Neural cell (in vitro differentiated cells): ENCODE measurements around the gene UNC5CL. TPM values are rescaled to one million over a fixed set of nuclear protein-coding genes. Genes with fewer than 3 reads are reported as not detected.

ENCODE experiments used
- H2AFZ ChIP-seq: fragments of 200-600, 300-800 bp; sonication (generic), shearing (Covaris generic); 2 replicates; pipeline ENCODE4 v1.6.0; 2014; ENCODE audit warnings: low read depth, mild to moderate bottlenecking, antibody characterized with exemption, low read length, moderate library complexity
- H3F3A ChIP-seq: fragments of 200-600 bp; shearing (Covaris generic); 2 replicates; pipeline ENCODE4 v1.6.1; 2016; ENCODE audit warnings: mild to moderate bottlenecking, moderate library complexity, mixed read lengths, antibody characterized with exemption, low read length; ENCODE audit not compliant: insufficient read depth, poor library complexity, severe bottlenecking
- H3K27ac ChIP-seq: fragments of 200-600, 300-800 bp; sonication (generic), shearing (Covaris generic); 2 replicates; pipeline ENCODE4 v1.5.1; 2014; ENCODE audit warnings: mild to moderate bottlenecking, low read length, moderate library complexity
- H3K27me3 ChIP-seq: fragments of 300-800, 200-600 bp; sonication (generic), shearing (Covaris generic); 2 replicates; pipeline ENCODE4 v1.6.0; 2014; ENCODE audit warnings: mild to moderate bottlenecking, low read depth, low read length, moderate library complexity; ENCODE audit not compliant: insufficient read depth
- H3K36me3 ChIP-seq: fragments of 300-800, 200-600 bp; sonication (generic), shearing (Covaris generic); 2 replicates; pipeline ENCODE4 v1.5.1; 2014; ENCODE audit warnings: mild to moderate bottlenecking, antibody characterized with exemption, low read length, moderate library complexity; ENCODE audit not compliant: insufficient read depth
- H3K4me2 ChIP-seq: fragments of 300-800, 200-600 bp; sonication (generic), shearing (Covaris generic); 2 replicates; pipeline ENCODE4 v1.6.0; 2014; ENCODE audit warnings: mild to moderate bottlenecking, low read length
- H3K4me3 ChIP-seq: fragments of 300-800, 200-600 bp; sonication (generic), shearing (Covaris generic); 2 replicates; pipeline ENCODE4 v1.5.1; 2014; ENCODE audit warnings: mild to moderate bottlenecking, low read length, moderate library complexity
- H3K79me2 ChIP-seq: fragments of 200-600 bp; shearing (Covaris generic); replicated peaks from 2 replicates; pipeline ENCODE4 v1.6.0; 2014; ENCODE audit warnings: mild to moderate bottlenecking, low read length, moderate library complexity; ENCODE audit not compliant: insufficient read depth
- H3K9ac ChIP-seq: fragments of 300-800, 200-600 bp; sonication (generic), shearing (Covaris generic); 2 replicates; pipeline ENCODE4 v1.6.1; 2016; ENCODE audit warnings: mild to moderate bottlenecking, low read length, mixed read lengths
- H3K9me2 ChIP-seq: fragments of 200-600 bp; shearing (Covaris generic); 2 replicates; pipeline ENCODE4 v1.6.1; 2016; ENCODE audit warnings: mild to moderate bottlenecking, low read length, mixed read lengths; ENCODE audit not compliant: insufficient read depth
- H3K9me3 ChIP-seq: fragments of 200-600, 300-800 bp; sonication (generic), shearing (Covaris generic); 2 replicates; pipeline ENCODE4 v1.6.1; 2016; ENCODE audit warnings: mild to moderate bottlenecking, mixed run types, low read length, moderate library complexity, mixed read lengths
- H4K20me1 ChIP-seq: fragments of 200-600 bp; shearing (Covaris generic); 2 replicates; pipeline ENCODE4 v1.6.1; 2016; ENCODE audit warnings: mild to moderate bottlenecking, mixed run types; ENCODE audit not compliant: insufficient read depth
- CTCF ChIP-seq: fragments of 450-650 bp; IDR thresholded peaks from 2 replicates; pipeline ENCODE4 v1.5.1; 2014; ENCODE audit warnings: antibody characterized with exemption, mild to moderate bottlenecking, moderate library complexity; ENCODE audit not compliant: poor library complexity, severe bottlenecking
- EP300 ChIP-seq: fragments of 450-650 bp; conservative IDR thresholded peaks from 2 replicates; pipeline ENCODE4 v1.6.1; 2014; ENCODE audit warnings: antibody characterized with exemption, mild to moderate bottlenecking, moderate library complexity; ENCODE audit not compliant: poor library complexity, severe bottlenecking
- EZH2 ChIP-seq: fragments of 200-600, 300-800 bp; shearing (Covaris generic), sonication (generic); IDR thresholded peaks from 2 replicates; pipeline ENCODE4 v1.6.1; 2014; ENCODE audit warnings: antibody characterized with exemption, low read length, borderline replicate concordance, mild to moderate bottlenecking; ENCODE audit not compliant: insufficient read depth, poor library complexity, severe bottlenecking
- MXI1 ChIP-seq: fragments of 450-650 bp; conservative IDR thresholded peaks from 2 replicates; pipeline ENCODE4 v1.6.1; 2014; ENCODE audit warnings: antibody characterized with exemption, mild to moderate bottlenecking; ENCODE audit not compliant: poor library complexity, severe bottlenecking
- POLR2AphosphoS5 ChIP-seq: IDR thresholded peaks from 2 replicates; pipeline ENCODE4 v1.6.1; 2012
- RAD21 ChIP-seq: fragments of 450-650 bp; conservative IDR thresholded peaks from 2 replicates; pipeline ENCODE4 v1.6.1; 2014; ENCODE audit warnings: antibody characterized with exemption, mild to moderate bottlenecking, moderate library complexity
- REST ChIP-seq: IDR thresholded peaks from 2 replicates; pipeline ENCODE4 v1.6.1; 2012; ENCODE audit warnings: borderline replicate concordance
- SMC3 ChIP-seq: fragments of 450-650 bp; conservative IDR thresholded peaks from 2 replicates; pipeline ENCODE4 v1.6.1; 2014; ENCODE audit warnings: antibody characterized with exemption, mild to moderate bottlenecking, moderate library complexity; ENCODE audit not compliant: poor library complexity
- TAF1 ChIP-seq: IDR thresholded peaks from 2 replicates; pipeline ENCODE4 v1.6.1; 2012; ENCODE audit warnings: low read depth
- polyA plus RNA-seq: library from polyadenylated mRNA; depleted of rRNA; stranded (reverse); fragments of >200 nt; gene quantifications from 2 replicates; pipeline ENCODE4 v1.2.3, GENCODE V29; 2014

UNC5CL gene
- polyA plus RNA-seq, 1 donor from 2014 or later = 1.0 TPM

GRCh38 chr6:41022294-41022693, 16.7 kb downstream of the UNC5CL start:
- Histone ChIP-seq H2AFZ (no peak overlapping the region), H3K27ac (no peak overlapping the region), H3K9me3 (peaks cover 3% of the 10 kb centered on the region), H4K20me1 (no peaks in the 10 kb centered on the region), H3K36me3 (no peaks in the 10 kb centered on the region), H3F3A (no peaks in the 10 kb centered on the region), H3K27me3 (no peaks in the 10 kb centered on the region), H3K9ac (no peak overlapping the region), H3K4me3 (no peak overlapping the region), H3K9me2 (no peaks in the 10 kb centered on the region), H3K79me2 (no peaks in the 10 kb centered on the region), H3K4me2 (no peak overlapping the region)
- no peak for TF ChIP-seq EZH2
- TF ChIP-seq CTCF = no peak
- no peak for TF ChIP-seq RAD21

- Histone ChIP-seq H3F3A (no peaks in the 10 kb centered on the region), H3K9me2 (no peaks in the 10 kb centered on the region), H3K27ac (no peak overlapping the region), H3K9me3 (peaks cover 3% of the 10 kb centered on the region), H3K9ac (no peak overlapping the region), H3K79me2 (no peaks in the 10 kb centered on the region), H3K27me3 (no peaks in the 10 kb centered on the region), H3K36me3 (no peaks in the 10 kb centered on the region), H3K4me2 (no peak overlapping the region), H2AFZ (no peak overlapping the region), H3K4me3 (no peak overlapping the region), H4K20me1 (no peaks in the 10 kb centered on the region)
- TF ChIP-seq EZH2 = no peak
- peak; percentile 52 for TF ChIP-seq SMC3
- TF ChIP-seq EP300 = no peak
- TF ChIP-seq REST = no peak
- no peak for TF ChIP-seq POLR2AphosphoS5
- no peak for TF ChIP-seq TAF1
- TF ChIP-seq RAD21 = peak; percentile 64
- TF ChIP-seq CTCF = peak; percentile 47
- TF ChIP-seq MXI1 = no peak
Observed at GRCh38 chr6:41021832-41022231, 17.2 kb downstream of the UNC5CL start.
